ENCODE measurements around the gene MOCS3.

DNA sequence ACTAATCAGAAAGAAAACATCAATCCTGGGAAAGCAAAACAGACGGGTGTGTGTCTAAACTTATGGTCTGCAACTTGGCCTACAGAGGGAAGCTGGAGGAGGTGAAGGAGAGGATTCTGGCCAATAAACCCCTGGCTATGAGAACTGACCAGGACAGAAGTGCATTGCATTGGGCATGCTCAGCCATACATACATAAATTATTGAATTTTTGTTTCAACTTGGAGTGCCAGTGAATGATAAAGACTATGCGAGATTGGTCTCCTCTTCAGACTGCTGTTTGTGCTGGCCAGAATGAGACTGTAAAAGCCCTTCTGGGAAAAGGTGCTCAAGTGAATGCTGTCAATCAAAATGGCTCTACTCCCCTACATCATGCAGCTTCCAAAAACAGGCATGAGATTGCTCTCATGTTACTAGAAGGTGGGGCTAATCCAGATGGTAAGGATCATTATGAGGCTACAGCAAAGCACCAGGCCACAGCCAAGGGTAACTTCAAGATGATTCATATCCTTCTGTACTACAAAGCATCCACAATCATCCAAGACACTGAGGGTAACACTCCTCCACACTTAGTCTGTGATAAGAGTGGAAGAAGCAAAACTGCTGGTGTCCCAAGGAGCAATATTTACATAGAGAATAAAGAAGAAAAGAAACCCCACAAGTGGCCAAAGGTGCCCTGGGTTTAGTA lies 44.8 kb upstream of the MOCS3 start:
- TF ChIP-seq CTCF (IDR thresholded peaks at IDR 0.05), result no peak
- no peak for TF ChIP-seq POLR2A (IDR thresholded peaks at IDR 0.05)
